HG02759 (cell line): ENCODE measurements around the gene GMDS.
"Not testable (repeated sequence)": the region's sequence is repeated elsewhere in the genome, so short reads cannot be mapped to it uniquely, and the experiment has no call there.

Experiments used
- ATAC-seq: cut with Tn5 transposase; IDR thresholded peaks from one replicate; pipeline ENCODE4 v1.9.1; 2021; ENCODE audit warnings: mild to moderate bottlenecking, moderate library complexity; ENCODE audit not compliant: unreplicated experiment

GMDS gene

GRCh38 chr6:1764397-1764987 is 480.9 kb downstream of the GMDS start:
- ATAC-seq = no peak

GRCh38 chr6:1763404-1763803 is 482.0 kb downstream of the GMDS start:
- ATAC-seq = no peak

GRCh38 chr6:1762203-1762602 is 483.2 kb downstream of the GMDS start:
- ATAC-seq = no peak

- no peak for ATAC-seq
Observed at GRCh38 chr6:1761477-1761877, 483.9 kb downstream of the GMDS start.

GRCh38 chr6:1760876-1761275 is 484.5 kb downstream of the GMDS start:
- ATAC-seq = no peak

- ATAC-seq = no peak
Observed at GRCh38 chr6:1759870-1760269, 485.5 kb downstream of the GMDS start.

GRCh38 chr6:1758076-1758679 is 487.2 kb downstream of the GMDS start:
- ATAC-seq = no peak

GRCh38 chr6:1757131-1757530 is 488.3 kb downstream of the GMDS start:
- no peak for ATAC-seq

GRCh38 chr6:1756472-1757129 is 488.8 kb downstream of the GMDS start:
- ATAC-seq = no peak

- ATAC-seq = not testable (repeated sequence)
Observed at GRCh38 chr6:1751063-1751462, 494.3 kb downstream of the GMDS start.

- ATAC-seq = no peak
Observed at GRCh38 chr6:1749041-1749440, 496.4 kb downstream of the GMDS start.

GRCh38 chr6:1747531-1747930 is 497.9 kb downstream of the GMDS start:
- no peak for ATAC-seq

GRCh38 chr6:1747003-1747402 is 498.4 kb downstream of the GMDS start:
- no peak for ATAC-seq

- ATAC-seq = no peak
Observed at GRCh38 chr6:1745814-1746213, 499.6 kb downstream of the GMDS start.

GRCh38 chr6:1744543-1744942 is 500.9 kb downstream of the GMDS start:
- ATAC-seq = no peak

- peak; percentile 89 for ATAC-seq
Observed at GRCh38 chr6:1739680-1740079, 505.7 kb downstream of the GMDS start.

GRCh38 chr6:1739220-1739619 is 506.2 kb downstream of the GMDS start:
- peak; percentile 49 for ATAC-seq

GRCh38 chr6:1738558-1739081 is 506.8 kb downstream of the GMDS start:
- ATAC-seq = no peak

GRCh38 chr6:1737463-1738311 is 507.7 kb downstream of the GMDS start:
- ATAC-seq = no peak

- ATAC-seq = no peak
Observed at GRCh38 chr6:1736346-1737105, 508.9 kb downstream of the GMDS start.
